Kidney (tissue), 14 donors: ENCODE results near the gene FTCDNL1. TPM values are rescaled to one million over a fixed set of nuclear protein-coding genes. Genes with fewer than 3 reads are reported as not detected.

Experiments
- DNase-seq, 5 donors: peaks; one replicate each; pipeline ENCODE4 v3.0.0-alpha.2; 2013 to 2020
- FAIRE-seq: peaks from 2 replicates; lab custom pipeline; 2012; peaks lifted over from hg19 to GRCh38; lab: Jason Lieb, UNC
- H3K27ac ChIP-seq, 2 donors: one replicate each; pipeline ENCODE4 v1.7.0; 2013; ENCODE audit warnings: low read depth in 2 of 2, low read length in 2 of 2, inconsistent platforms in 1 of 2
- H3K27me3 ChIP-seq: one replicate; pipeline ENCODE4 v1.7.1; 2013; ENCODE audit warnings: low read length, inconsistent platforms; ENCODE audit not compliant: control insufficient read depth, insufficient read depth
- H3K36me3 ChIP-seq, 3 donors: one replicate each; pipeline versions ENCODE4 v1.7.0 to v1.7.1; 2013; ENCODE audit warnings: low read length in 3 of 3, control low read depth in 1 of 3, inconsistent platforms in 1 of 3; ENCODE audit not compliant: insufficient read depth in 3 of 3, control insufficient read depth in 2 of 3
- H3K4me1 ChIP-seq, 3 donors: one replicate each; pipeline versions ENCODE4 v1.7.0 to v1.7.1; 2013; ENCODE audit warnings: low read length in 3 of 3, inconsistent platforms in 1 of 3, low read depth in 1 of 3; ENCODE audit not compliant: control insufficient read depth in 2 of 3, insufficient read depth in 2 of 3
- H3K4me3 ChIP-seq, 3 donors: one replicate each; pipeline versions ENCODE4 v1.7.0 to v1.8.1; 2013; ENCODE audit warnings: low read length in 3 of 3, control low read depth in 1 of 3, inconsistent platforms in 1 of 3
- H3K9ac ChIP-seq, 3 donors: one replicate each; pipeline versions ENCODE4 v1.7.0 to v1.7.1; 2013; ENCODE audit warnings: low read length in 3 of 3, control low read depth in 1 of 3, inconsistent platforms in 1 of 3
- H3K9me3 ChIP-seq, 3 donors: one replicate each; pipeline versions ENCODE4 v1.7.0 to v1.7.1; 2013; ENCODE audit warnings: low read length in 3 of 3, control low read depth in 1 of 3, inconsistent platforms in 1 of 3; ENCODE audit not compliant: control insufficient read depth in 2 of 3, insufficient read depth in 1 of 3
- CTCF ChIP-seq: IDR thresholded peaks from 3 replicates; pipeline ENCODE4 v1.5.1; 2012; ENCODE audit warnings: mild to moderate bottlenecking, moderate library complexity, borderline replicate concordance; ENCODE audit not compliant: insufficient read depth; ENCODE audit errors: extremely low read depth
- intact Hi-C: fragments of 100-400 bp; cut with DNase I; formaldehyde crosslinking; loops from one replicate; pipeline ENCODE4 v1.11.1; 2022
- polyA plus RNA-seq: library from polyadenylated mRNA; stranded (reverse); fragments of 350-450 nt; fragmentation: Illumina TruSeq; extraction: RNeasy Lipid Tissue Mini Kit (QIAGEN cat#74804); gene quantifications from one replicate; pipeline ENCODE4 v1.2.3, GENCODE V29; 2014; ENCODE audit warnings: low read depth, low replicate concordance; ENCODE audit not compliant: insufficient read depth
- total RNA-seq: library from RNA; stranded (reverse); fragmentation: NEBNext Ultra II Directional; extraction: Animal tissue kit (Norgen Biotek cat#: 25700); gene quantifications from one replicate; pipeline ENCODE4 v1.2.1, GENCODE V29; 2021
- donor health status: control.
- donor health status: control.
- donor health status: control.
- donor health status: control.
- donor health status: control.
- donor health status: DM: yes; HTN: yes; CAD: no.
- donor health status: Normal renal cell carcinoma (clear cell type).

Gene FTCDNL1
- total and polyA plus RNA-seq, 2 donors from 2014 or later = 3.4 to 4.1 TPM

GRCh38 chr2:199739413-199740110, 111.4 kb downstream of the FTCDNL1 start:
- H3K9ac ChIP-seq = no peak overlapping the region
- peaks cover 0 to 6% (median 0%) of the 10 kb centered on the region in 3 donors for H3K4me1 ChIP-seq
- no peaks in the 10 kb centered on the region for H3K9me3 ChIP-seq
- intact Hi-C loops = loop anchor here (10.0 kb wide), 1 partner anchor 1425 kb away; no protein-coding TSS in a partner anchor
- no peak overlapping the region for H3K27ac ChIP-seq
- peak overlapping the region in 1 of 3 donors; percentile 47 for H3K4me3 ChIP-seq
- DNase-seq (peak; percentile 71 to 80 (median 73)), FAIRE-seq (no peak)
- H3K36me3 ChIP-seq = no peaks in the 10 kb centered on the region
- H3K27me3 ChIP-seq = no peaks in the 10 kb centered on the region
- peak; percentile 84 for TF ChIP-seq CTCF

- no peak for TF ChIP-seq CTCF
- Histone ChIP-seq H3K9me3 (no peaks in the 10 kb centered on the region), H3K4me3 (no peak overlapping the region), H3K9ac (no peak overlapping the region), H3K36me3 (no peaks in the 10 kb centered on the region), H3K27me3 (no peaks in the 10 kb centered on the region), H3K4me1 (peaks cover 0 to 6% (median 0%) of the 10 kb centered on the region in 3 donors), H3K27ac (no peak overlapping the region)
- intact Hi-C loops = no loop called here
- no peak for FAIRE-seq
- peak in 1 of 5 donors; percentile 22 for DNase-seq
These were observed 112.1 kb downstream of the FTCDNL1 start for GRCh38 chr2:199738727-199739412.

DNA sequence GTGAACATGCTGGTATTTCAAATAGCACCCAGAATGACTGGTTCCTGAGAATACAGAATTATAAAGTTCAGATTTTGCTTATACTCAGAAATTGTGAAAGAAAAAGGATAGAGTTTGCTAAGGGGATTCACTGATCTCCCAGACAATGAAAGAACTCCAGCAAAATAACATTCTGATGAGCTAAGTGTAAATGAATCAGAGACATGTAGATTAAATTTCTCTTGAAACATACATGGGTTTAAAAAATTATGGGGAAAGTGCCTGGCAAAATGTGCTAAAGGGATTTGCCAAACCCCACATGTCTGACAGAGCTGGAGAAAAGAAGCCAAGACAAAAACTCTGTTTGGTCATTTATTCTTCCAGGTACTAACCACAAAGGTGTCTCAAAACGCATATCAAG, 116.3 kb downstream of the FTCDNL1 start:
- intact Hi-C loops = no loop called here
- H3K36me3 ChIP-seq = no peaks in the 10 kb centered on the region
- H3K9ac ChIP-seq = no peak overlapping the region
- H3K9me3 ChIP-seq = no peaks in the 10 kb centered on the region
- DNase-seq (no peak), FAIRE-seq (no peak)
- H3K4me1 ChIP-seq = peaks cover 0 to 4% (median 0%) of the 10 kb centered on the region in 3 donors
- no peak overlapping the region for H3K4me3 ChIP-seq
- H3K27ac ChIP-seq = no peak overlapping the region
- TF ChIP-seq CTCF = no peak
- H3K27me3 ChIP-seq = no peaks in the 10 kb centered on the region
